ENCODE measurements around the gene GRID2. TPM values are rescaled to one million over a fixed set of nuclear protein-coding genes. Genes with fewer than 3 reads are reported as not detected.

The GRID2 gene
- total and polyA plus RNA-seq, 2 of the 4 experiments (the other 2 are of a cell fraction), result under 0.01 TPM; not detected in 1

DNA sequence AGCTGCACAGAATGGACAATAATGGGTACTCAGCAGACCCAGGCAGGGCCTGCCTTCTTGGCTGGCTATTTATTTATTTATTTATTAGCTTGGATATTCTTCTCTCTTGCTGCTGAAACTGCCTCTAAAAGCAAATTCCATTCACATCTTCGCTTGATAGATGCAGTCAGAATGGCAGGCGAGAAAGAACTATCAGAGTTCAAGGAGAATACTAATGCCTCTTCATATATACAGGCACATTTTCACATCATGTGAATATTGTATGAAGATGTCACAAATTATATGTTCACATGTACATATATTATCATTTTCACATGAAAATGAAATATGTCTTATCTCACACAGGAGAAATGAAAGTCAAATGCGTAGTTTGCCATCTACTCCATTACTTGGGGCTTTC, 1045.1 kb downstream of the GRID2 start:
- H3K79me1 ChIP-seq (ENCODE audit: low read depth in 1 of 2, low read length in 2 of 2), result no peaks in the 10 kb centered on the region
- no peak overlapping the region for H2AK9ac ChIP-seq (replicated peaks; ENCODE audit: low read depth, low read length, poor library complexity)
- H4K20me1 ChIP-seq (ENCODE audit: insufficient read depth, low read length), result no peaks in the 10 kb centered on the region
- H3K9ac ChIP-seq (ENCODE audit: low read depth, low read length), result no peak overlapping the region
- dilution Hi-C loops (cut with HindIII; ENCODE audit: low sequenced_read_pairs, unreplicated experiment) (no loop called here), in situ Hi-C loops (cut with MboI; ENCODE audit: low sequenced_read_pairs) (no loop called here), intact Hi-C loops (cut with micrococcal nuclease) (no loop called here)
- no peak overlapping the region for H2AK5ac ChIP-seq (ENCODE audit: low read depth, low read length)
- no peaks in the 10 kb centered on the region for H3K4me1 ChIP-seq (ENCODE audit: control insufficient read depth, insufficient read depth, low read length)
- H3K56ac ChIP-seq (ENCODE audit: extremely low read depth, insufficient read depth, low read length), result no peak overlapping the region
- TF ChIP-seq, protein P1, sequence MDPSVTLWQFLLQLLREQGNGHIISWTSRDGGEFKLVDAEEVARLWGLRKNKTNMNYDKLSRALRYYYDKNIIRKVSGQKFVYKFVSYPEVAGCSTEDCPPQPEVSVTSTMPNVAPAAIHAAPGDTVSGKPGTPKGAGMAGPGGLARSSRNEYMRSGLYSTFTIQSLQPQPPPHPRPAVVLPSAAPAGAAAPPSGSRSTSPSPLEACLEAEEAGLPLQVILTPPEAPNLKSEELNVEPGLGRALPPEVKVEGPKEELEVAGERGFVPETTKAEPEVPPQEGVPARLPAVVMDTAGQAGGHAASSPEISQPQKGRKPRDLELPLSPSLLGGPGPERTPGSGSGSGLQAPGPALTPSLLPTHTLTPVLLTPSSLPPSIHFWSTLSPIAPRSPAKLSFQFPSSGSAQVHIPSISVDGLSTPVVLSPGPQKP (IDR thresholded peaks at IDR 0.05; ENCODE audit: borderline replicate concordance, low read depth, low read length), result no peak
- TF ChIP-seq MAZ (IDR thresholded peaks at IDR 0.05; ENCODE audit: borderline replicate concordance, low read depth, low read length) (no peak), CEBPB (IDR thresholded peaks at IDR 0.05; ENCODE audit: low read depth, low read length) (no peak), RCOR1 (IDR thresholded peaks at IDR 0.05; ENCODE audit: insufficient replicate concordance, low read length) (no peak), NFE2L2 (IDR thresholded peaks at IDR 0.05; ENCODE audit: low read depth, low read length) (no peak), MAFK (IDR thresholded peaks at IDR 0.05; ENCODE audit: low read depth, low read length) (no peak), BHLHE40 (IDR thresholded peaks at IDR 0.05; ENCODE audit: low read depth, low read length) (no peak), SMC3 (IDR thresholded peaks at IDR 0.05; ENCODE audit: low read depth, low read length) (no peak), RFX5 (IDR thresholded peaks at IDR 0.05; ENCODE audit: low read depth, low read length) (no peak), MXI1 (IDR thresholded peaks at IDR 0.05; ENCODE audit: borderline replicate concordance, low read depth, low read length) (no peak), FOS (IDR thresholded peaks at IDR 0.05; ENCODE audit: low read depth, low read length) (no peak), CHD1 (IDR thresholded peaks at IDR 0.05; ENCODE audit: low read depth, low read length) (no peak), RAD21 (IDR thresholded peaks at IDR 0.05; ENCODE audit: low read length) (no peak), POLR2A (IDR thresholded peaks at IDR 0.05; ENCODE audit: low read depth, low read length) (no peak)
- TF ChIP-seq, protein P2, sequence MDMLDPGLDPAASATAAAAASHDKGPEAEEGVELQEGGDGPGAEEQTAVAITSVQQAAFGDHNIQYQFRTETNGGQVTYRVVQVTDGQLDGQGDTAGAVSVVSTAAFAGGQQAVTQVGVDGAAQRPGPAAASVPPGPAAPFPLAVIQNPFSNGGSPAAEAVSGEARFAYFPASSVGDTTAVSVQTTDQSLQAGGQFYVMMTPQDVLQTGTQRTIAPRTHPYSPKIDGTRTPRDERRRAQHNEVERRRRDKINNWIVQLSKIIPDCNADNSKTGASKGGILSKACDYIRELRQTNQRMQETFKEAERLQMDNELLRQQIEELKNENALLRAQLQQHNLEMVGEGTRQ (IDR thresholded peaks at IDR 0.05; ENCODE audit: low read depth, low read length), result no peak
- TF ChIP-seq, protein P3, sequence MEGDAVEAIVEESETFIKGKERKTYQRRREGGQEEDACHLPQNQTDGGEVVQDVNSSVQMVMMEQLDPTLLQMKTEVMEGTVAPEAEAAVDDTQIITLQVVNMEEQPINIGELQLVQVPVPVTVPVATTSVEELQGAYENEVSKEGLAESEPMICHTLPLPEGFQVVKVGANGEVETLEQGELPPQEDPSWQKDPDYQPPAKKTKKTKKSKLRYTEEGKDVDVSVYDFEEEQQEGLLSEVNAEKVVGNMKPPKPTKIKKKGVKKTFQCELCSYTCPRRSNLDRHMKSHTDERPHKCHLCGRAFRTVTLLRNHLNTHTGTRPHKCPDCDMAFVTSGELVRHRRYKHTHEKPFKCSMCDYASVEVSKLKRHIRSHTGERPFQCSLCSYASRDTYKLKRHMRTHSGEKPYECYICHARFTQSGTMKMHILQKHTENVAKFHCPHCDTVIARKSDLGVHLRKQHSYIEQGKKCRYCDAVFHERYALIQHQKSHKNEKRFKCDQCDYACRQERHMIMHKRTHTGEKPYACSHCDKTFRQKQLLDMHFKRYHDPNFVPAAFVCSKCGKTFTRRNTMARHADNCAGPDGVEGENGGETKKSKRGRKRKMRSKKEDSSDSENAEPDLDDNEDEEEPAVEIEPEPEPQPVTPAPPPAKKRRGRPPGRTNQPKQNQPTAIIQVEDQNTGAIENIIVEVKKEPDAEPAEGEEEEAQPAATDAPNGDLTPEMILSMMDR (conservative IDR thresholded peaks at IDR 0.05; ENCODE audit: low read depth, low read length), result no peak
- no peaks in the 10 kb centered on the region for H3K9me3 ChIP-seq (ENCODE audit: control insufficient read depth, insufficient read depth, low read length)
- H2BK120ac ChIP-seq (ENCODE audit: low read depth, low read length), result no peak overlapping the region
- no CpG with 5 or more reads among the region's 3 CpGs for WGBS, 2 experiments (ENCODE audit: extremely low coverage in 2 of 2, insufficient read length in 1 of 2)
- H3K36me3 ChIP-seq (ENCODE audit: control insufficient read depth, insufficient read depth, low read length), result no peaks in the 10 kb centered on the region
- DNase-seq (no peak), ATAC-seq (ENCODE audit: low read depth) (no peak)
- no peak overlapping the region for H3K27ac ChIP-seq (ENCODE audit: insufficient read depth, low read length)
- no peak overlapping the region for H3K4ac ChIP-seq (ENCODE audit: low read depth, low read length)
- no peak overlapping the region for H2AFZ ChIP-seq (replicated peaks; ENCODE audit: low read length, poor library complexity)
- no peak overlapping the region for H4K8ac ChIP-seq (ENCODE audit: low read depth in 2 of 2, low read length in 2 of 2)
- H3K14ac ChIP-seq (replicated peaks; ENCODE audit: low read depth, low read length), result no peak overlapping the region
- no peak overlapping the region for H2BK20ac ChIP-seq (ENCODE audit: low read depth, low read length)
- H3K4me3 ChIP-seq (ENCODE audit: insufficient read depth, low read depth, low read length), result no peak overlapping the region
- H3K4me2 ChIP-seq (ENCODE audit: low read depth, low read length), result no peak overlapping the region
- no peak overlapping the region for H4K91ac ChIP-seq (ENCODE audit: insufficient read depth, low read depth, low read length)
- no peak overlapping the region for H3K23ac ChIP-seq (ENCODE audit: low read depth, low read length)
- H3K27me3 ChIP-seq (ENCODE audit: control insufficient read depth, insufficient read depth, low read length), result no peaks in the 10 kb centered on the region; the same call in 1 of the 2 replicates
- H3K9me1 ChIP-seq (ENCODE audit: insufficient read depth, low read length), result no peaks in the 10 kb centered on the region
- no TSS peak for BruUV-seq (replicated peaks)
- H4K5ac ChIP-seq (ENCODE audit: low read depth, low read length), result no peak overlapping the region
- no peak overlapping the region for H3K18ac ChIP-seq (ENCODE audit: low read depth, low read length)
- ChIA-PET POLR2A (ENCODE audit: unreplicated experiment) (no interaction called here), CTCF (no interaction called here)
- no peak overlapping the region for H2BK15ac ChIP-seq (ENCODE audit: low read depth, low read length)
- H2BK5ac ChIP-seq (ENCODE audit: low read depth, low read length, poor library complexity, severe bottlenecking), result no peak overlapping the region
